Body of pancreas (tissue), 4 donors: ENCODE measurements around the gene TCF7.

Experiments
- CTCF ChIP-seq, 7 experiments: fragments of 450-650 bp in 4 of 7; fragments of 200-600 bp in 3 of 7; sonication (generic) in 3 of 7; IDR thresholded peaks; one replicate each; pipeline ENCODE4 v1.5.1; 2016 to 2019; ENCODE audit warnings: antibody characterized with exemption in 7 of 7
- POLR2A ChIP-seq, 3 donors: fragments of 450-650 bp; IDR thresholded peaks; one replicate each; pipeline ENCODE4 v1.6.1; 2016; ENCODE audit warnings: antibody characterized with exemption in 3 of 3, mild to moderate bottlenecking in 2 of 3

- TF ChIP-seq CTCF (IDR thresholded peaks at IDR 0.05) = no peak
- no peak for TF ChIP-seq POLR2A (IDR thresholded peaks at IDR 0.05)
Observed at GRCh38 chr5:134143944-134144941, 29.8 kb downstream of the TCF7 start.
